GM12878 (cell line): Measurements from ENCODE around the gene CALD1. TPM values are rescaled to one million over a fixed set of nuclear protein-coding genes. Genes with fewer than 3 reads are reported as not detected.

ENCODE experiments used
- ATAC-seq: fragments of 200-7000 bp; cut with Tn5 transposase; 3 replicates; pipeline ENCODE4 v1.9.1; 2020; ENCODE audit warnings: mild to moderate bottlenecking, moderate library complexity
- BruUV-seq: library from RNA; stranded (reverse); fragments of 400-500 nt; replicated peaks from 2 replicates; lab custom pipeline; 2021; lab: Mats Ljungman, UMichigan
- CTCF ChIA-PET: fragments of 300-600 bp; sonication (Branson Sonifier 250); formaldehyde crosslinking; extraction: SDS; loops from one replicate; lab custom pipeline; 2021; ENCODE audit warnings: inconsistent platforms; lab: Yijun Ruan, JAX
- POLR2A ChIA-PET: fragments of 350-600 bp; formaldehyde crosslinking; extraction: SDS; loops from one replicate; lab custom pipeline; 2021; ENCODE audit warnings: inconsistent platforms; lab: Charles Lee
- RAD21 ChIA-PET: fragments of 300-600 bp; sonication (Branson Sonifier 250); formaldehyde crosslinking; loops from one replicate; lab custom pipeline; 2023; ENCODE audit warnings: antibody characterized with exemption; ENCODE audit not compliant: unreplicated experiment; lab: Charles Lee
- SMC1A ChIA-PET: fragments of 300-600 bp; sonication (Branson Sonifier 250); formaldehyde crosslinking; loops from one replicate; lab custom pipeline; 2023; ENCODE audit not compliant: unreplicated experiment, uncharacterized antibody; lab: Charles Lee
- DNase-seq: peaks from one replicate; pipeline ENCODE4 v3.0.0-alpha.2; 2011; ENCODE audit warnings: low read depth, low spot score
- FAIRE-seq: peaks from 3 replicates; lab custom pipeline; 2011; peaks lifted over from hg19 to GRCh38; lab: Jason Lieb, UNC
- H2AFZ ChIP-seq: 2 replicates; pipeline ENCODE4 v1.6.0; 2011; ENCODE audit warnings: low read depth, low read length, control low read depth; ENCODE audit not compliant: control insufficient read depth
- H3K27ac ChIP-seq: 2 replicates; pipeline ENCODE4 v1.5.1; 2011; ENCODE audit warnings: control low read depth; ENCODE audit not compliant: control insufficient read depth, insufficient read depth
- H3K27me3 ChIP-seq, 2 experiments: replicated peaks in 1 of 2; 2 replicates each; pipeline versions ENCODE4 v1.6.0 to v1.6.1; 2011; ENCODE audit warnings: low read length in 1 of 2; ENCODE audit not compliant: control insufficient read depth in 2 of 2, insufficient read depth in 2 of 2
- H3K36me3 ChIP-seq, 2 experiments: 2 replicates each; pipeline ENCODE4 v1.5.1; 2011; ENCODE audit warnings: low read length in 1 of 2; ENCODE audit not compliant: control insufficient read depth in 2 of 2, insufficient read depth in 2 of 2
- H3K4me1 ChIP-seq: 2 replicates; pipeline ENCODE4 v1.6.1; 2011; ENCODE audit warnings: mild to moderate bottlenecking, low read length, moderate library complexity, mixed read lengths; ENCODE audit not compliant: control insufficient read depth, insufficient read depth
- H3K4me2 ChIP-seq: 2 replicates; pipeline ENCODE4 v1.6.0; 2011; ENCODE audit warnings: control low read depth; ENCODE audit not compliant: control insufficient read depth, insufficient read depth
- H3K4me3 ChIP-seq: fragments of 200-600 bp; sonication (generic); 2 replicates; pipeline ENCODE4 v1.5.1; 2016
- H3K79me2 ChIP-seq: 2 replicates; pipeline ENCODE4 v1.6.0; 2011; ENCODE audit warnings: low read length; ENCODE audit not compliant: control insufficient read depth, insufficient read depth
- H3K9ac ChIP-seq: 2 replicates; pipeline ENCODE4 v1.8.0; 2011; ENCODE audit warnings: low read length, control low read depth, mixed read lengths; ENCODE audit not compliant: control insufficient read depth, insufficient read depth
- H3K9me3 ChIP-seq: replicated peaks from 3 replicates; pipeline ENCODE4 v1.5.1; 2011; ENCODE audit warnings: mild to moderate bottlenecking, low read length; ENCODE audit not compliant: control insufficient read depth, insufficient read depth
- H4K20me1 ChIP-seq: 2 replicates; pipeline ENCODE4 v1.6.0; 2011; ENCODE audit not compliant: control insufficient read depth, insufficient read depth
- CBX3 ChIP-seq: fragments of 200-600 bp; sonication (generic); IDR thresholded peaks from 2 replicates; pipeline ENCODE4 v1.6.1; 2016; ENCODE audit warnings: low read depth, borderline replicate concordance
- MTA3 ChIP-seq: IDR thresholded peaks from 2 replicates; pipeline ENCODE4 v1.6.1; 2012; ENCODE audit warnings: low read length, inconsistent platforms, borderline replicate concordance
- MYC ChIP-seq: IDR thresholded peaks from 2 replicates; pipeline ENCODE4 v1.6.1; 2011; ENCODE audit warnings: mild to moderate bottlenecking, low read length, moderate library complexity, inconsistent platforms; ENCODE audit not compliant: insufficient read depth, insufficient replicate concordance, insufficient read length, severe bottlenecking
- SP1 ChIP-seq: IDR thresholded peaks from one replicate; pipeline ENCODE4 v1.6.1; 2011; ENCODE audit warnings: low read depth, low read length
- ZSCAN29 ChIP-seq: fragments of 450-650 bp; IDR thresholded peaks from 2 replicates; pipeline ENCODE4 v1.6.1; 2017; ENCODE audit warnings: mild to moderate bottlenecking, moderate library complexity
- whole genome bisulfite sequencing: methylation state at CpG from one replicate; pipeline ENCODE4 v1.1.6; 2016; ENCODE audit warnings: low lambda C conversion rate; ENCODE audit not compliant: insufficient replicate concordance, insufficient coverage; ENCODE audit errors: missing lambda C conversion rate; 5-methylcytosine and 5-hydroxymethylcytosine counted together
- in situ Hi-C: fragments of 300-500 bp; cut with MboI; formaldehyde crosslinking; loops from 9 replicates; pipeline ENCODE4 v1.14.3; 2018; ENCODE audit warnings: mixed read lengths
- intact Hi-C: fragments of 100-400 bp; cut with micrococcal nuclease; formaldehyde crosslinking; loops from one replicate; pipeline ENCODE4 v1.14.2; 2022; ENCODE audit not compliant: unreplicated experiment
- polyA plus RNA-seq, 11 experiments: library from polyadenylated mRNA; depleted of rRNA in 4 of 11; unstranded in 6 of 11; stranded (reverse) in 5 of 11; fragments of >200 nt; fragmentation: Nextera tagmentation in 4 of 11; fragmentation: Illumina TruSeq in 1 of 11; extraction: Ambion mirVana in 4 of 11; extraction: Trizol in 1 of 11; gene quantifications; 1 replicate in 1 of 11; 2 replicates in 10 of 11; pipeline versions ENCODE4 v1.2.1 to v1.2.3, GENCODE V29; 2011 to 2016; ENCODE audit warnings: inconsistent platforms in 2 of 11, missing spikeins in 2 of 11, low read depth in 1 of 11
- total RNA-seq, 4 experiments: library from RNA; depleted of rRNA in 3 of 4; stranded (reverse); fragments of >200 nt in 3 of 4; fragmentation: Illumina TruSeq in 1 of 4; extraction: Trizol in 1 of 4; gene quantifications; 2 replicates each; pipeline versions ENCODE4 v1.2.1 to v1.2.3, GENCODE V29; 2013 to 2021
- TF ChIP-seq, protein P1 (sequence below): IDR thresholded peaks from 2 replicates; pipeline ENCODE4 v1.6.1; 2012; ENCODE audit warnings: low read depth, low read length, improper control_type of control experiment
- TF ChIP-seq, protein P2 (sequence below): fragments of 150-350 bp; IDR thresholded peaks from 2 replicates; pipeline ENCODE4 v1.6.1; 2014; ENCODE audit warnings: mild to moderate bottlenecking, low read depth, low read length

CALD1 gene
- total and polyA plus RNA-seq, 10 of the 15 experiments (the other 5 are each of a cell fraction or from before 2014, with no cell fraction given): 0.03 to 1.3 (median 0.22) TPM

DNA sequence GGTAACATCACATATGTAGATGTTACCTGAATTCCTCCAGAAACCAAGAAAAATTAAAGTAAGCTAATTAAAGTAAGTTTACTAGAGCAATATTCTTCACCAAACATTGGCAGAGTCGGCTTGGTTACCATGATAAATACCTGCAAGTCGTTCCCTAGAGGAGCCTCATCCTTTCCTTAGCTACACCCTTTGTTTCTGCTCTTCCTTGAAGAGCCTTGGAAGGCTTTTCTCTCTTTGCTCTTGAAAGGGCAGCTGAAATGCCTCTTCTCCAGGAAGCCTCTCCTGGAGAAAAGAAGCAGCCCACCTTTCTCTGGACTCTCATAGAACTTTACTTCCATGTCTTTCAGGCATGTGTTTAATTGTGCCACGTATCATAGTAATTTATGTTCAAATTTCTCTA is 34.9 kb upstream of the CALD1 start:
- Histone ChIP-seq H4K20me1 (no peaks in the 10 kb centered on the region), H3K79me2 (no peaks in the 10 kb centered on the region), H3K27ac (no peak overlapping the region), H3K4me3 (no peak overlapping the region), H2AFZ (no peak overlapping the region), H3K4me2 (no peak overlapping the region), H3K9ac (no peak overlapping the region), H3K9me3 (no peaks in the 10 kb centered on the region), H3K36me3 (no peaks in the 10 kb centered on the region), H3K27me3 (0 out of 4 replicates have a peak, but pooled peaks cover 0 to 2% of the 10 kb centered on the region in 2 experiments)
- ChIA-PET CTCF (interaction anchor here (1.2 to 1.7 kb wide), 3 partner anchors 18 to 137 kb away, joined by 3 to 8 read pairs (median 6); no protein-coding TSS in a partner anchor), SMC1A (interaction anchor here (1.1 to 1.5 kb wide), 3 partner anchors 18 to 111 kb away, joined by 3 to 5 read pairs (median 3); no protein-coding TSS in a partner anchor), RAD21 (interaction anchor here (1.1 to 1.2 kb wide), 2 partner anchors 11 to 111 kb away, joined by 3 read pairs; no protein-coding TSS in a partner anchor)
- FAIRE-seq: no peak
- ATAC-seq: no peak
- in situ Hi-C loops: no loop called here
- BruUV-seq: no TSS peak
- 26% methylated on average over 3 of the region's 3 CpGs for WGBS
- DNase-seq: no peak
- intact Hi-C loops: no loop called here
- TF ChIP-seq ZSCAN29: no peak
- TF ChIP-seq MTA3: no peak
- TF ChIP-seq, protein P1, sequence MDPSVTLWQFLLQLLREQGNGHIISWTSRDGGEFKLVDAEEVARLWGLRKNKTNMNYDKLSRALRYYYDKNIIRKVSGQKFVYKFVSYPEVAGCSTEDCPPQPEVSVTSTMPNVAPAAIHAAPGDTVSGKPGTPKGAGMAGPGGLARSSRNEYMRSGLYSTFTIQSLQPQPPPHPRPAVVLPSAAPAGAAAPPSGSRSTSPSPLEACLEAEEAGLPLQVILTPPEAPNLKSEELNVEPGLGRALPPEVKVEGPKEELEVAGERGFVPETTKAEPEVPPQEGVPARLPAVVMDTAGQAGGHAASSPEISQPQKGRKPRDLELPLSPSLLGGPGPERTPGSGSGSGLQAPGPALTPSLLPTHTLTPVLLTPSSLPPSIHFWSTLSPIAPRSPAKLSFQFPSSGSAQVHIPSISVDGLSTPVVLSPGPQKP: no peak
- TF ChIP-seq, protein P2, sequence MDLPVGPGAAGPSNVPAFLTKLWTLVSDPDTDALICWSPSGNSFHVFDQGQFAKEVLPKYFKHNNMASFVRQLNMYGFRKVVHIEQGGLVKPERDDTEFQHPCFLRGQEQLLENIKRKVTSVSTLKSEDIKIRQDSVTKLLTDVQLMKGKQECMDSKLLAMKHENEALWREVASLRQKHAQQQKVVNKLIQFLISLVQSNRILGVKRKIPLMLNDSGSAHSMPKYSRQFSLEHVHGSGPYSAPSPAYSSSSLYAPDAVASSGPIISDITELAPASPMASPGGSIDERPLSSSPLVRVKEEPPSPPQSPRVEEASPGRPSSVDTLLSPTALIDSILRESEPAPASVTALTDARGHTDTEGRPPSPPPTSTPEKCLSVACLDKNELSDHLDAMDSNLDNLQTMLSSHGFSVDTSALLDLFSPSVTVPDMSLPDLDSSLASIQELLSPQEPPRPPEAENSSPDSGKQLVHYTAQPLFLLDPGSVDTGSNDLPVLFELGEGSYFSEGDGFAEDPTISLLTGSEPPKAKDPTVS: no peak
- TF ChIP-seq MYC: no peak
- TF ChIP-seq CBX3: no peak
- TF ChIP-seq SP1: no peak
- TF ChIP-seq, all 136 proteins: peak for 0
- POLR2A ChIA-PET: no interaction called here
- no peaks in the 10 kb centered on the region for H3K4me1 ChIP-seq
